Measurements from ENCODE around the gene RNASEH2C. TPM values are rescaled to one million over a fixed set of nuclear protein-coding genes. Genes with fewer than 3 reads are reported as not detected.
"Not testable (repeated sequence)": the region's sequence is repeated elsewhere in the genome, so short reads cannot be mapped to it uniquely, and the experiment has no call there.

The RNASEH2C gene
- total RNA-seq, 1 experiment from 2014 or later = 70.7 TPM

DNA sequence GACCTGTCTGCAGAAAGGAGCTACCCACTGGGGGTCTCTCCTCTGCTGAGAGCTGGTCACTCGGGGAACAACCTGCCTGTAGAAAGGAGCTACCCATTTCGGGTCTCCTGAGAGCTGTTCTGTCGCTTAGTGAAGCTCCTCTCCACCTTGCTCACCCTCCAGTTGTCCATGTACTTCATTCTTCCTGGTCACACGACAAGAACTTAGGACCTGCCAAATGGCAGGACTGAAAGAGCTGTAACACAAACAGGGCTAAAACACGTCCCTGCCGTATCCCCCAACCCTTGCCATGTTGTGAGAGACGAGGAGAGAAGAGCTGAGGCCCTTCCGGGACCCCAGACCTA is 24.1 kb upstream of the RNASEH2C start:
- Histone ChIP-seq H3K79me2 (ENCODE audit: low read length) (no peaks in the 10 kb centered on the region), H4K20me1 (ENCODE audit: insufficient read depth, low read depth, low read length) (no peaks in the 10 kb centered on the region), H3K9me3 (ENCODE audit: low read length) (no peaks in the 10 kb centered on the region), H3K4me3 (ENCODE audit: low read length) (no peak overlapping the region), H3K9me2 (replicated peaks; ENCODE audit: insufficient read depth, low read length) (no peaks in the 10 kb centered on the region), H3K4me1 (ENCODE audit: low read length) (peaks cover 8% of the 10 kb centered on the region), H3K36me3 (ENCODE audit: insufficient read depth, low read length) (no peaks in the 10 kb centered on the region), H3K27me3 (ENCODE audit: low read length) (no peaks in the 10 kb centered on the region), H2AFZ (ENCODE audit: low read length) (no peak overlapping the region), H3K27ac (ENCODE audit: low read length) (no peak overlapping the region), H3K9ac (ENCODE audit: low read length) (no peak overlapping the region), H3K4me2 (ENCODE audit: low read depth, low read length, poor library complexity, severe bottlenecking) (no peak overlapping the region)
- no peak for DNase-seq

GRCh38 chr11:65744026-65744698 is 23.6 kb upstream of the RNASEH2C start:
- DNase-seq = peak; percentile 61
- Histone ChIP-seq H3K9ac (ENCODE audit: low read length) (no peak overlapping the region), H3K27ac (ENCODE audit: low read length) (no peak overlapping the region), H3K4me2 (ENCODE audit: low read depth, low read length, poor library complexity, severe bottlenecking) (no peak overlapping the region), H3K4me3 (ENCODE audit: low read length) (no peak overlapping the region), H4K20me1 (ENCODE audit: insufficient read depth, low read depth, low read length) (no peaks in the 10 kb centered on the region), H3K27me3 (ENCODE audit: low read length) (no peaks in the 10 kb centered on the region), H3K9me2 (replicated peaks; ENCODE audit: insufficient read depth, low read length) (no peaks in the 10 kb centered on the region), H3K79me2 (ENCODE audit: low read length) (no peaks in the 10 kb centered on the region), H2AFZ (ENCODE audit: low read length) (no peak overlapping the region), H3K36me3 (ENCODE audit: insufficient read depth, low read length) (no peaks in the 10 kb centered on the region), H3K9me3 (ENCODE audit: low read length) (no peaks in the 10 kb centered on the region), H3K4me1 (ENCODE audit: low read length) (peaks cover 8% of the 10 kb centered on the region)

DNA sequence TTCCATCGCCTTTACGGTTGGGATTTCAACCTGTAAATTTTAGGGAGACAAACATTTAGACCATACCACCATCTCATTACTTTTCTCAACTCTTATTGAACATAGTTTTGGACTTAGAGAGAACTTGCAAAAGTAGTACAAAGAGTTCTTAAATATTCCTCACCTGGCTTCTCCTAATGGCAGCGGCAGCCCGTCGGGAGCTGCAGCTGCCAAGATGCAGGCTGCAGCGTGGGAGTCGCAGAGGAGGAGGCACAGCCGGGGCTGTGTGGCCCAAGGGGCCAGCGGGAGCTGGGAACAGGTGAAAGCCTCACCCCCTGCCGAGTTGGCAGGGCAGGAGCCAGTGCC is 23.1 kb upstream of the RNASEH2C start:
- H3K4me2 ChIP-seq (ENCODE audit: low read depth, low read length, poor library complexity, severe bottlenecking) = no peak overlapping the region

GRCh38 chr11:65742353-65742752 is 21.8 kb upstream of the RNASEH2C start:
- no peaks in the 10 kb centered on the region for H3K9me3 ChIP-seq (ENCODE audit: low read length)
- H3K79me2 ChIP-seq (ENCODE audit: low read length) = no peaks in the 10 kb centered on the region
- no peak overlapping the region for H3K9ac ChIP-seq (ENCODE audit: low read length)
- no peak overlapping the region for H2AFZ ChIP-seq (ENCODE audit: low read length)
- DNase-seq = no peak
- H3K36me3 ChIP-seq (ENCODE audit: insufficient read depth, low read length) = no peaks in the 10 kb centered on the region
- no peaks in the 10 kb centered on the region for H3K27me3 ChIP-seq (ENCODE audit: low read length)
- no peak overlapping the region for H3K27ac ChIP-seq (ENCODE audit: low read length)
- peaks cover 8% of the 10 kb centered on the region for H3K4me1 ChIP-seq (ENCODE audit: low read length)
- no peak overlapping the region for H3K4me2 ChIP-seq (ENCODE audit: low read depth, low read length, poor library complexity, severe bottlenecking)
- no peak overlapping the region for H3K4me3 ChIP-seq (ENCODE audit: low read length)
- H4K20me1 ChIP-seq (ENCODE audit: insufficient read depth, low read depth, low read length) = no peaks in the 10 kb centered on the region
- no peaks in the 10 kb centered on the region for H3K9me2 ChIP-seq (replicated peaks; ENCODE audit: insufficient read depth, low read length)

More for the DNA sequence above, 23.1 kb upstream of the RNASEH2C start:
- no peaks in the 10 kb centered on the region for H3K36me3 ChIP-seq (ENCODE audit: insufficient read depth, low read length)
- no peaks in the 10 kb centered on the region for H3K79me2 ChIP-seq (ENCODE audit: low read length)
- no peak for DNase-seq
- H3K27ac ChIP-seq (ENCODE audit: low read length) = no peak overlapping the region
- H3K9me3 ChIP-seq (ENCODE audit: low read length) = no peaks in the 10 kb centered on the region
- peaks cover 8% of the 10 kb centered on the region for H3K4me1 ChIP-seq (ENCODE audit: low read length)
- no peak overlapping the region for H3K9ac ChIP-seq (ENCODE audit: low read length)
- H3K4me3 ChIP-seq (ENCODE audit: low read length) = no peak overlapping the region
- H4K20me1 ChIP-seq (ENCODE audit: insufficient read depth, low read depth, low read length) = no peaks in the 10 kb centered on the region
- no peaks in the 10 kb centered on the region for H3K27me3 ChIP-seq (ENCODE audit: low read length)
- no peak overlapping the region for H2AFZ ChIP-seq (ENCODE audit: low read length)
- H3K9me2 ChIP-seq (replicated peaks; ENCODE audit: insufficient read depth, low read length) = no peaks in the 10 kb centered on the region

DNA sequence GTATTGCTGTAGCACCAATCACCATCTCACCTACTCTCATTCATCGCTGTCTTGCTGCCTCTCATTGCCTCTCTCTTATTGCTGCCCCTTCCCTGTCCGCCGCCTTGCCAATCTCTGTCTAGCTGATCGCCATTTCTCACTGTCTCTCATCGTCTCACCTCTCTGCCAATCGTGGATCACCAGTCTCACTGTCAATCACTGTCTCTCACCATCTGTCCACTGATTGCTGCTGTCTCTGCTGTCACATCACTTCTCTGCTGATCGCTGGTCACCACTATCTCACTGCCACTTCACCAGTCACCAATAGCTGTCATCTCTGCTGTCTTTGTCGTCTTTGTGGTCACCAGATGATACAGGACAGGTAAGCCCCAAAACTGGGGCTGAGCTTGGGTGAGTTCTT is 20.6 kb upstream of the RNASEH2C start:
- no peak overlapping the region for H2AFZ ChIP-seq (ENCODE audit: low read length)

DNA sequence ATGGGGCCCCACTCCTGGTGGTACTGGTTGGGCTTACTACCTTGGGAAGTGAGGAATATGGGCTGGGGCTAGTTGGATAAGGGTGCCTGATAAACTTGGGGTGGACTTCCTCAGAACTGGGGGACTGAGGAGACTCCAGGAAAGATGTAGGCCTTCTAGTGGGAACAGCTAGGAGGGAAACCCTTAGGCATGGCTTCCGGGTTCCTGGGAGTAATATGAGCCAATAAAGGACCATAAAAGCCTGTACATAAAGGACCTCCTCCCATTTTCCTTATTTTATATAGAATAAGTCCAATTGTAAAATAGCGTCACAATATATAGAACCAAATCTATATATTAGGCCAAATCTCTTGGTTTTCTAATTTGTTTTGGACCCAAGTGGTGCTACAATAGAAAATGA is 18.4 kb upstream of the RNASEH2C start:
- Histone ChIP-seq H3K36me3 (ENCODE audit: insufficient read depth, low read length) (no peaks in the 10 kb centered on the region), H3K9me3 (ENCODE audit: low read length) (peaks cover 6% of the 10 kb centered on the region), H3K79me2 (ENCODE audit: low read length) (no peaks in the 10 kb centered on the region), H2AFZ (ENCODE audit: low read length) (no peak overlapping the region), H3K4me2 (ENCODE audit: low read depth, low read length, poor library complexity, severe bottlenecking) (no peak overlapping the region), H3K9ac (ENCODE audit: low read length) (no peak overlapping the region), H3K27me3 (ENCODE audit: low read length) (0 out of 2 replicates have a peak, but pooled peaks cover 4% of the 10 kb centered on the region), H4K20me1 (ENCODE audit: insufficient read depth, low read depth, low read length) (no peaks in the 10 kb centered on the region), H3K4me1 (ENCODE audit: low read length) (no peaks in the 10 kb centered on the region), H3K9me2 (replicated peaks; ENCODE audit: insufficient read depth, low read length) (no peaks in the 10 kb centered on the region), H3K4me3 (ENCODE audit: low read length) (no peak overlapping the region), H3K27ac (ENCODE audit: low read length) (no peak overlapping the region)
- no peak for DNase-seq

More for the DNA sequence above, 20.6 kb upstream of the RNASEH2C start:
- Histone ChIP-seq H3K4me2 (ENCODE audit: low read depth, low read length, poor library complexity, severe bottlenecking) (no peak overlapping the region), H3K4me3 (ENCODE audit: low read length) (no peak overlapping the region), H3K27ac (ENCODE audit: low read length) (no peak overlapping the region), H3K27me3 (ENCODE audit: low read length) (0 out of 2 replicates have a peak, but pooled peaks cover 4% of the 10 kb centered on the region), H3K4me1 (ENCODE audit: low read length) (peaks cover 8% of the 10 kb centered on the region), H3K36me3 (ENCODE audit: insufficient read depth, low read length) (no peaks in the 10 kb centered on the region), H3K79me2 (ENCODE audit: low read length) (no peaks in the 10 kb centered on the region), H3K9me2 (replicated peaks; ENCODE audit: insufficient read depth, low read length) (no peaks in the 10 kb centered on the region), H3K9me3 (ENCODE audit: low read length) (peaks cover 6% of the 10 kb centered on the region), H4K20me1 (ENCODE audit: insufficient read depth, low read depth, low read length) (no peaks in the 10 kb centered on the region), H3K9ac (ENCODE audit: low read length) (no peak overlapping the region)
- DNase-seq = no peak

DNA sequence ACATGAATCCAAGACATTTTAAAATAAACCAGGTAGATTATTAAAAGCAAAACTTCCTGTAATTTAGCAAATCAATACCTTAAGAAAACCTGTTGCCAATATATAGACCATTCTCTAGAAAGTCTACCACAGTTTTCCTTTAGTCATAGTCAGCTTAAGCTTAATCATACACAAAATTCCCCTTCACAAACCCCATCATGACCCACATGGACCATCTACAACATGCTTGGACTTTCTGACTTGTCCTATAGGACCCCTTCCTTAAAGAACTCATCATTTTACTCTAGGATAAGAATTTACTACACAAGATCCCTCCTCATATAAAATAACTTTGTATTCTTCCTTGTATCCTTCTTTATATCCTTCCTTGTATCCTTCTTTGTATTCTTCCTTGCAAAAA is 16.2 kb upstream of the RNASEH2C start:
- no peak overlapping the region for H3K4me2 ChIP-seq (ENCODE audit: low read depth, low read length, poor library complexity, severe bottlenecking)
- H3K36me3 ChIP-seq (ENCODE audit: insufficient read depth, low read length) = no peaks in the 10 kb centered on the region
- no peak overlapping the region for H3K27ac ChIP-seq (ENCODE audit: low read length)
- no peak overlapping the region for H3K9ac ChIP-seq (ENCODE audit: low read length)
- no peak overlapping the region for H2AFZ ChIP-seq (ENCODE audit: low read length)
- no peaks in the 10 kb centered on the region for H3K4me1 ChIP-seq (ENCODE audit: low read length)
- no peak overlapping the region for H3K4me3 ChIP-seq (ENCODE audit: low read length)
- no peaks in the 10 kb centered on the region for H4K20me1 ChIP-seq (ENCODE audit: insufficient read depth, low read depth, low read length)
- H3K27me3 ChIP-seq (ENCODE audit: low read length) = 0 out of 2 replicates have a peak, but pooled peaks cover 4% of the 10 kb centered on the region
- no peaks in the 10 kb centered on the region for H3K79me2 ChIP-seq (ENCODE audit: low read length)
- H3K9me3 ChIP-seq (ENCODE audit: low read length) = peaks cover 6% of the 10 kb centered on the region
- H3K9me2 ChIP-seq (replicated peaks; ENCODE audit: insufficient read depth, low read length) = no peaks in the 10 kb centered on the region
- no peak for DNase-seq

- not testable (repeated sequence) for DNase-seq; H3K27me3 ChIP-seq (ENCODE audit: low read length)
Measured at GRCh38 chr11:65735111-65735510, 14.5 kb upstream of the RNASEH2C start.

More at GRCh38 chr11:65735111-65735510, 14.5 kb upstream of the RNASEH2C start:
- H3K27ac ChIP-seq (ENCODE audit: low read length); H3K9me3 ChIP-seq (ENCODE audit: low read length); H3K9me2 ChIP-seq (replicated peaks; ENCODE audit: insufficient read depth, low read length); H4K20me1 ChIP-seq (ENCODE audit: insufficient read depth, low read depth, low read length); H3K36me3 ChIP-seq (ENCODE audit: insufficient read depth, low read length); H2AFZ ChIP-seq (ENCODE audit: low read length); H3K4me1 ChIP-seq (ENCODE audit: low read length); H3K4me3 ChIP-seq (ENCODE audit: low read length); H3K79me2 ChIP-seq (ENCODE audit: low read length); H3K9ac ChIP-seq (ENCODE audit: low read length); H3K4me2 ChIP-seq (ENCODE audit: low read depth, low read length, poor library complexity, severe bottlenecking): not testable (repeated sequence)
